Loucy (cell line): Measurements from ENCODE around the gene UBAP2.

ENCODE experiments used
- EZH2phosphoT487 ChIP-seq: fragments of 200-600 bp; IDR thresholded peaks from 2 replicates; pipeline ENCODE4 v1.6.1; 2018; ENCODE audit warnings: antibody characterized with exemption, mild to moderate bottlenecking, moderate library complexity, borderline replicate concordance
- TF ChIP-seq, protein P1 (sequence below): fragments of 200-600 bp; sonication (generic); conservative IDR thresholded peaks from 2 replicates; pipeline ENCODE4 v1.5.1; 2014; ENCODE audit warnings: mild to moderate bottlenecking, antibody characterized with exemption, low read length

DNA sequence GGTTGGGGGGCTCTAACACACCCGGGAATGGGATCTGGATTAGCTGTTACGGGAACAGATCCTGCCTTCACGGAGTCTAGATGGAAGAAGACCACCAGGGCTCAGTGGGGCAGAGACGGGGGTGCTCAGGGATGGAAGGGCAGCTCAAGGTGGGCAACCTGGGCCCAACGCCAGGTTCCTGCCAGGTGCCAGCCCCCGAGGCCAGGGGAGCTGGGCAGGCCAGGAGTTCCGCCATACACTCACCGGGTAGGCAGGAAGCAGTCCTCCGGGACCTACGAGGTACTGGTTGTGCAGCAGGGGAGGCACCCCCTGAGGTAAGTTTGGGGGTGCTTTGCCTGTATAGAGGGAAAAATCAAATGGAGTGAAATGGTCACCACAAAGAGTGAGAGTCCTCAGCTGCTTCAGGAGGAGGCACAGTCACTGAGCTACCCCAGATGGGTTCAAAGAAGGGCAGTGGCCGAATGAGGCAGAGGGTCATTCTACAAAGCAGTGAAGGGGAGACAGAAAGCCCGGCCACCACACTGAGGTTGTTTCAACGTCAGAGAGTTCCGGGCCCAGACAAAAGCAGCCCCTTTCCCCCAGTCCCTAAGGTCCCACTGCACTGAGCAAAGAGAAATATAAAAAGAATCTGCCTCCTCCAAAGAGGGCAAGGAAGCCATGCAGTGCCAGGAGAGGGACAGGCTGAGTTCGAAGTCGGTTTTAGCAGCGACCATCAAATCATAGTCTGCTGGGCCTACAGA is 121.8 kb downstream of the UBAP2 start:
- TF ChIP-seq, protein P1, sequence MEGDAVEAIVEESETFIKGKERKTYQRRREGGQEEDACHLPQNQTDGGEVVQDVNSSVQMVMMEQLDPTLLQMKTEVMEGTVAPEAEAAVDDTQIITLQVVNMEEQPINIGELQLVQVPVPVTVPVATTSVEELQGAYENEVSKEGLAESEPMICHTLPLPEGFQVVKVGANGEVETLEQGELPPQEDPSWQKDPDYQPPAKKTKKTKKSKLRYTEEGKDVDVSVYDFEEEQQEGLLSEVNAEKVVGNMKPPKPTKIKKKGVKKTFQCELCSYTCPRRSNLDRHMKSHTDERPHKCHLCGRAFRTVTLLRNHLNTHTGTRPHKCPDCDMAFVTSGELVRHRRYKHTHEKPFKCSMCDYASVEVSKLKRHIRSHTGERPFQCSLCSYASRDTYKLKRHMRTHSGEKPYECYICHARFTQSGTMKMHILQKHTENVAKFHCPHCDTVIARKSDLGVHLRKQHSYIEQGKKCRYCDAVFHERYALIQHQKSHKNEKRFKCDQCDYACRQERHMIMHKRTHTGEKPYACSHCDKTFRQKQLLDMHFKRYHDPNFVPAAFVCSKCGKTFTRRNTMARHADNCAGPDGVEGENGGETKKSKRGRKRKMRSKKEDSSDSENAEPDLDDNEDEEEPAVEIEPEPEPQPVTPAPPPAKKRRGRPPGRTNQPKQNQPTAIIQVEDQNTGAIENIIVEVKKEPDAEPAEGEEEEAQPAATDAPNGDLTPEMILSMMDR = no peak
- TF ChIP-seq EZH2phosphoT487 = no peak
